Loucy (cell line): ENCODE results near the gene TMEM135.

Source experiments
- EZH2phosphoT487 ChIP-seq: fragments of 200-600 bp; IDR thresholded peaks from 2 replicates; pipeline ENCODE4 v1.6.1; 2018; ENCODE audit warnings: antibody characterized with exemption, mild to moderate bottlenecking, moderate library complexity, borderline replicate concordance
- TF ChIP-seq, protein P1 (sequence below): fragments of 200-600 bp; sonication (generic); conservative IDR thresholded peaks from 2 replicates; pipeline ENCODE4 v1.5.1; 2014; ENCODE audit warnings: mild to moderate bottlenecking, antibody characterized with exemption, low read length

DNA sequence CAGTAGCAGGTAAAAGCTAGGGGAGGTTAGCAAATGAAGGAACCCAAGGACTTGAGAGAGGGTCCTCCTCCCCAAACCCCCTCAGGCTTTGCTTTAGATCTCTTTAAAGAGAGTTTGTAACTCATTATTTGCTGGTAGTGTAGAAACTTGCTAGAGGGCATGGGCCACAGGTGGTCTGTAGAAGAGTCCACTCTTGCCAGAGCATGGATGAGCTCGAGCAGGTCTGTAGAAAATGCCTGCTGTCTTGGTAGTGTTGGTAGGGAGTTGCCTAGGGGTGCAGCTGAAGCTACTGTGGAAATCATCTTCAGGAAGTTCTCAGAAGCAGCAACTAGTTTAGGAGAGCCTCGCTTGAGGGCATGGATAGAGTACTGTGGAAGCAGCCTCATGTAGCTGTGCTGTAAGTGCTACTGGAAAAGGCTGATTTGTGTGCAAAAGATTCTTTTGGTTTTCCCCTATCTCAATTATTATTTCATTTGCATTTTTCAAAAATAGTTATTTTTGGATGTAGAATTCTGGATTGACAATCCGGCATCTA lies 104.3 kb downstream of the TMEM135 start:
- TF ChIP-seq, protein P1, sequence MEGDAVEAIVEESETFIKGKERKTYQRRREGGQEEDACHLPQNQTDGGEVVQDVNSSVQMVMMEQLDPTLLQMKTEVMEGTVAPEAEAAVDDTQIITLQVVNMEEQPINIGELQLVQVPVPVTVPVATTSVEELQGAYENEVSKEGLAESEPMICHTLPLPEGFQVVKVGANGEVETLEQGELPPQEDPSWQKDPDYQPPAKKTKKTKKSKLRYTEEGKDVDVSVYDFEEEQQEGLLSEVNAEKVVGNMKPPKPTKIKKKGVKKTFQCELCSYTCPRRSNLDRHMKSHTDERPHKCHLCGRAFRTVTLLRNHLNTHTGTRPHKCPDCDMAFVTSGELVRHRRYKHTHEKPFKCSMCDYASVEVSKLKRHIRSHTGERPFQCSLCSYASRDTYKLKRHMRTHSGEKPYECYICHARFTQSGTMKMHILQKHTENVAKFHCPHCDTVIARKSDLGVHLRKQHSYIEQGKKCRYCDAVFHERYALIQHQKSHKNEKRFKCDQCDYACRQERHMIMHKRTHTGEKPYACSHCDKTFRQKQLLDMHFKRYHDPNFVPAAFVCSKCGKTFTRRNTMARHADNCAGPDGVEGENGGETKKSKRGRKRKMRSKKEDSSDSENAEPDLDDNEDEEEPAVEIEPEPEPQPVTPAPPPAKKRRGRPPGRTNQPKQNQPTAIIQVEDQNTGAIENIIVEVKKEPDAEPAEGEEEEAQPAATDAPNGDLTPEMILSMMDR, result no peak
- no peak for TF ChIP-seq EZH2phosphoT487
